ENCODE results near the gene HEG1. TPM values are rescaled to one million over a fixed set of nuclear protein-coding genes. Genes with fewer than 3 reads are reported as not detected.

HEG1 gene
- total and polyA plus RNA-seq, 9 donors: 12.2 to 64.7 (median 35.6) TPM

- no peaks in the 10 kb centered on the region for H3K9me3 ChIP-seq
- no peaks in the 10 kb centered on the region for H3K36me3 ChIP-seq
- H3K27ac ChIP-seq: no peak overlapping the region
- no peak for TF ChIP-seq CTCF (IDR thresholded peaks at IDR 0.05)
- no peak for TF ChIP-seq EP300 (IDR thresholded peaks at IDR 0.05)
- TF ChIP-seq POLR2A (IDR thresholded peaks at IDR 0.05): no peak
- no peak for DNase-seq
- no peaks in the 10 kb centered on the region for H3K4me1 ChIP-seq (ENCODE audit: insufficient read depth)
- H3K4me3 ChIP-seq: no peak overlapping the region
- intact Hi-C loops (cut with DNase I): no loop called here
- 79 to 93% (median 86%) methylated on average over 12 of the region's 12 CpGs for WGBS, 3 donors
- no peaks in the 10 kb centered on the region for H3K27me3 ChIP-seq
These were observed 114.0 kb downstream of the HEG1 start for GRCh38 chr3:124941771-124942170.

- Histone ChIP-seq H3K27me3 (no peaks in the 10 kb centered on the region), H3K4me3 (no peak overlapping the region), H3K9me3 (no peaks in the 10 kb centered on the region), H3K27ac (no peak overlapping the region), H3K4me1 (ENCODE audit: insufficient read depth) (no peaks in the 10 kb centered on the region), H3K36me3 (no peaks in the 10 kb centered on the region)
- no peak for TF ChIP-seq POLR2A (IDR thresholded peaks at IDR 0.05)
- no peak for TF ChIP-seq CTCF (IDR thresholded peaks at IDR 0.05)
- no peak for TF ChIP-seq EP300 (IDR thresholded peaks at IDR 0.05)
- intact Hi-C loops (cut with DNase I): loop anchor here in 1 of 4 donors (10.0 kb wide), 1 partner anchor 495 kb away; no protein-coding TSS in a partner anchor
- 67 to 80% (median 68%) methylated on average over 4 of the region's 4 CpGs for WGBS, 3 donors
- DNase-seq: no peak
These were observed 116.1 kb downstream of the HEG1 start for GRCh38 chr3:124939661-124940060.

- 92 to 93% (median 92%) methylated on average over 5 of the region's 5 CpGs for WGBS, 3 donors
- H3K4me3 ChIP-seq: no peak overlapping the region
- intact Hi-C loops (cut with DNase I): loop anchor here in 1 of 4 donors (10.0 kb wide), 1 partner anchor 496 kb away; no protein-coding TSS in a partner anchor
These were observed 116.9 kb downstream of the HEG1 start for GRCh38 chr3:124938896-124939295.

GRCh38 chr3:124937049-124937448 is 118.7 kb downstream of the HEG1 start:
- TF ChIP-seq CTCF (IDR thresholded peaks at IDR 0.05): no peak
- TF ChIP-seq POLR2A (IDR thresholded peaks at IDR 0.05): no peak
- no peak for TF ChIP-seq EP300 (IDR thresholded peaks at IDR 0.05)
- intact Hi-C loops (cut with DNase I): loop anchor here in 1 of 4 donors (10.0 kb wide), 1 partner anchor 498 kb away; no protein-coding TSS in a partner anchor
- DNase-seq: no peak
- no peaks in the 10 kb centered on the region for H3K9me3 ChIP-seq
- 92 to 98% (median 92%) methylated on average over 3 of the region's 3 CpGs for WGBS, 3 donors
- no peaks in the 10 kb centered on the region for H3K4me1 ChIP-seq (ENCODE audit: insufficient read depth)
- no peak overlapping the region for H3K27ac ChIP-seq
- H3K36me3 ChIP-seq: no peaks in the 10 kb centered on the region
- no peaks in the 10 kb centered on the region for H3K27me3 ChIP-seq
- no peak overlapping the region for H3K4me3 ChIP-seq

More at GRCh38 chr3:124938896-124939295, 116.9 kb downstream of the HEG1 start:
- Histone ChIP-seq H3K9me3 (no peaks in the 10 kb centered on the region), H3K36me3 (no peaks in the 10 kb centered on the region), H3K27me3 (no peaks in the 10 kb centered on the region), H3K27ac (no peak overlapping the region), H3K4me1 (ENCODE audit: insufficient read depth) (no peaks in the 10 kb centered on the region)
- no peak for DNase-seq
- TF ChIP-seq EP300 (IDR thresholded peaks at IDR 0.05): no peak
- TF ChIP-seq CTCF (IDR thresholded peaks at IDR 0.05): no peak
- no peak for TF ChIP-seq POLR2A (IDR thresholded peaks at IDR 0.05)
